Osteoblast (primary cell): ENCODE data around the gene CDYL. TPM values are rescaled to one million over a fixed set of nuclear protein-coding genes. Genes with fewer than 3 reads are reported as not detected.

Experiments used
- DNase-seq: peaks from one replicate; pipeline ENCODE4 v3.0.0; 2011; ENCODE audit warnings: low spot score, mixed read lengths; ENCODE audit not compliant: insufficient read length; ENCODE audit errors: missing footprints
- H2AFZ ChIP-seq: 2 replicates; pipeline ENCODE4 v1.6.0; 2011; ENCODE audit warnings: mild to moderate bottlenecking, low read length
- H3K27ac ChIP-seq: 2 replicates; pipeline ENCODE4 v1.5.1; 2011; ENCODE audit warnings: mild to moderate bottlenecking, low read depth, low read length, moderate library complexity
- H3K27me3 ChIP-seq: 2 replicates; pipeline ENCODE4 v1.6.0; 2012; ENCODE audit warnings: mild to moderate bottlenecking, control low read depth, inconsistent platforms, low read length, moderate library complexity; ENCODE audit not compliant: insufficient read depth
- H3K36me3 ChIP-seq: 2 replicates; pipeline ENCODE4 v1.5.1; 2011; ENCODE audit warnings: mild to moderate bottlenecking, low read length, control low read depth, moderate library complexity; ENCODE audit not compliant: insufficient read depth
- H3K4me1 ChIP-seq: 2 replicates; pipeline ENCODE4 v1.5.1; 2011; ENCODE audit warnings: mild to moderate bottlenecking, low read length, control low read depth, moderate library complexity; ENCODE audit not compliant: insufficient read depth
- H3K4me2 ChIP-seq: 2 replicates; pipeline ENCODE4 v1.6.0; 2011; ENCODE audit warnings: mild to moderate bottlenecking, low read length; ENCODE audit not compliant: insufficient read depth
- H3K4me3 ChIP-seq: fragments of 200-600 bp; sonication (generic); 3 replicates; pipeline ENCODE4 v1.5.1; 2012; ENCODE audit warnings: mild to moderate bottlenecking, low read length, inconsistent platforms; ENCODE audit not compliant: insufficient read depth
- H3K79me2 ChIP-seq: 2 replicates; pipeline ENCODE4 v1.6.0; 2012; ENCODE audit warnings: mild to moderate bottlenecking, low read length, control low read depth, inconsistent platforms; ENCODE audit not compliant: insufficient read depth
- H3K9me3 ChIP-seq: 2 replicates; pipeline ENCODE4 v1.5.1; 2011; ENCODE audit warnings: low read depth, low read length, control low read depth
- H4K20me1 ChIP-seq: 2 replicates; pipeline ENCODE4 v1.6.0; 2012; ENCODE audit warnings: mild to moderate bottlenecking, low read length, control low read depth; ENCODE audit not compliant: insufficient read depth
- CTCF ChIP-seq: IDR thresholded peaks from 2 replicates; pipeline ENCODE4 v1.5.1; 2011; ENCODE audit warnings: mild to moderate bottlenecking, low read depth, low read length, moderate library complexity; ENCODE audit errors: extremely low read depth
- total RNA-seq: library from RNA; depleted of rRNA; stranded (reverse); fragments of >200 nt; gene quantifications from 2 replicates; pipeline ENCODE4 v1.2.3, GENCODE V29; 2012

CDYL gene
- total RNA-seq, 1 donor: 106 TPM

GRCh38 chr6:4974962-4975361 lies 198.8 kb downstream of the CDYL start:
- no peak overlapping the region for H3K4me2 ChIP-seq
- no peak for TF ChIP-seq CTCF
- no peaks in the 10 kb centered on the region for H3K9me3 ChIP-seq
- H2AFZ ChIP-seq: no peak overlapping the region
- peaks cover 13% of the 10 kb centered on the region for H3K27me3 ChIP-seq
- H3K27ac ChIP-seq: no peak overlapping the region
- DNase-seq: no peak
- no peaks in the 10 kb centered on the region for H4K20me1 ChIP-seq
- no peak overlapping the region for H3K4me3 ChIP-seq
- no peaks in the 10 kb centered on the region for H3K79me2 ChIP-seq
- H3K36me3 ChIP-seq: no peaks in the 10 kb centered on the region
- peaks cover 8% of the 10 kb centered on the region for H3K4me1 ChIP-seq

DNA sequence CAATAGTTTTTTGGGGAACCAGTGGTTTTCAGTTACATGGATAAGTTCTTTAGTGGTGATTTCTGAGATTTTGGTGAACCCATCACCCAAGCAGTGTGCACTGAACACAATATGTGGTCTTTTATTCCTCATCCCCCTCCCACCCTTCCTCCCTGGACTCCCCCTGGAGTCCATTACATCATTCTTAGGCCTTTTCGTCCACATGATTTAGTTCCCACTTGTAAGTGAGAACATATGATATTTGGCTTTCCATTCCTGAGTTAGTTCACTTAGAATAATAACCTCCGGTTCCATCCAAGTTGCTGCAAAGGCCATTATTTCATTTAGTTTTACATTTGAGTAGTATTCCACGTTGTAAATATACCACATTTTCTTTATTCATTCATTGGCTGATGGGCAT lies 199.3 kb downstream of the CDYL start:
- no peak overlapping the region for H3K4me2 ChIP-seq
- no peak overlapping the region for H3K27ac ChIP-seq
- H3K4me3 ChIP-seq: no peak overlapping the region
- no peak overlapping the region for H2AFZ ChIP-seq
- peaks cover 9% of the 10 kb centered on the region for H3K27me3 ChIP-seq
- H4K20me1 ChIP-seq: no peaks in the 10 kb centered on the region
- peaks cover 8% of the 10 kb centered on the region for H3K4me1 ChIP-seq
- TF ChIP-seq CTCF: no peak
- no peak for DNase-seq
- H3K36me3 ChIP-seq: no peaks in the 10 kb centered on the region
- H3K9me3 ChIP-seq: no peaks in the 10 kb centered on the region
- H3K79me2 ChIP-seq: no peaks in the 10 kb centered on the region

DNA sequence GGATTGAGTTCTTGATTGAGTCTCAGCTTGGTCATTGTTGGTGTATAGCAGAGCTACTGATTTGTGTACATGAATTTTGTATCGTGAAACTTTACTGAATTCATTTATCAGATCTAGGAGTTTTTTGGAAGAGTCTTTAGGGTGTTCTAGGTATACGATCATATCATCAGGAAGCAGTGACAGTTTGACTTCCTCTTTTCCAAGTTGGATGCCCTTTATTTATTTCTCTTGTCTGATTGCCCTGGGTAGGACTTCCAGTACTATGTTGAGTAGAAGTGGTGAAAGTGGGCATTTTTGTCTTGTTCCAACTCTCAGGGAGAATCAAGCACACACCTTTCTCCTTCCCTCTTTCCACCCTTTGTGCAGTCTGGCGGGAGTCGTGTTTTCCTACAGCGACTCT lies 201.3 kb downstream of the CDYL start:
- Histone ChIP-seq H4K20me1 (no peaks in the 10 kb centered on the region), H3K79me2 (no peaks in the 10 kb centered on the region), H3K36me3 (no peaks in the 10 kb centered on the region), H3K4me2 (no peak overlapping the region), H3K4me3 (no peak overlapping the region), H3K9me3 (no peaks in the 10 kb centered on the region), H2AFZ (no peak overlapping the region), H3K27ac (no peak overlapping the region), H3K27me3 (peaks cover 5% of the 10 kb centered on the region), H3K4me1 (peaks cover 8% of the 10 kb centered on the region)
- no peak for TF ChIP-seq CTCF
- DNase-seq: no peak

DNA sequence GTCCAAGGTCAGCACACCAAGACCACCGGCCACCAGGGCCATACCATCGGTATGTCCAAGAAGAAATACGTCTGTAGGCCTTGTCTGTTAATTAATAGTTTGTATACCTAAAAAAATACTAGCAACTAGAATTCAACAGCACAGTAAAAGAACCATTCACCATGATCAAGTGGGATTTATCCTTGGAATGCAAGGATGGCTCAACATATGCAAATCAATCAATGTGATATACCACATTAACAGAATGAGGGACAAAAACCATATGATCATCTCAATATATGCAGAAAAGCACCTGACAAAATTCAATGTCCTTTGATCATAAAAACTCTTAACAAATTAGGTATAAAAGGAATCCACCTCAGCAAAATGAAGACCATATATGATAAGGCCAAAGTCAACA lies 203.2 kb downstream of the CDYL start:
- Histone ChIP-seq H3K27me3 (peaks cover 5% of the 10 kb centered on the region), H3K9me3 (no peaks in the 10 kb centered on the region)
- no peak for TF ChIP-seq CTCF

More for the DNA sequence above, 203.2 kb downstream of the CDYL start:
- H3K4me2 ChIP-seq: no peak overlapping the region
- H4K20me1 ChIP-seq: no peaks in the 10 kb centered on the region
- H3K27ac ChIP-seq: no peak overlapping the region
- H2AFZ ChIP-seq: no peak overlapping the region
- H3K4me1 ChIP-seq: peaks cover 2% of the 10 kb centered on the region
- H3K4me3 ChIP-seq: no peak overlapping the region
- H3K79me2 ChIP-seq: no peaks in the 10 kb centered on the region
- DNase-seq: no peak
- no peaks in the 10 kb centered on the region for H3K36me3 ChIP-seq
